Erythroblast (primary cell): ENCODE results near the gene CSNK1E.

Experiments
- GATA1 ChIP-seq: IDR thresholded peaks from 2 replicates; pipeline ENCODE4 v1.6.1; 2011; ENCODE audit warnings: low read depth, mild to moderate bottlenecking, control low read depth, low read length, moderate library complexity
- POLR2A ChIP-seq: IDR thresholded peaks from 2 replicates; pipeline ENCODE4 v1.6.1; 2011; ENCODE audit warnings: mild to moderate bottlenecking, low read length

DNA sequence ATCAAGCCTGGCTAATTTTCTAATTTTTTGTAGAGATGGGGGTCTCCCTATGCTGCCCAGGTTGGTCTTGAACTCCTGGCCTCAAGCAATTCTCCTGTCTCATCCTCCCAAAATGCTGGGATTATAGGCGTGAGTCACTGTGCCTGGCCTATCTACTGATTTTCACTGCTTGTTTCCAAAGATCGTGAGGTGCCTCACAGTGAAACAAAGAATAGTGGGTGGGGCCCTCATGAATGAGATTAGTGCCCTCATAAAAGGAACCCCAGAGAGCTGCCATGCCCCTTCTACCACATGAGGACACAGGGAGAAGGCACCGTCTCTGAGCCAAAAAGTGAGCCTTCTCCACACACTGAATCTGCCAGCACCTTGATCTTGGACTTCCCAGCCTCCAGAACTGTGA is 67.9 kb downstream of the CSNK1E start:
- TF ChIP-seq POLR2A (no peak), GATA1 (no peak)
